Panc1 (cell line): ENCODE data around the gene NFATC4. TPM values are rescaled to one million over a fixed set of nuclear protein-coding genes. Genes with fewer than 3 reads are reported as not detected.
A peak's percentile ranks its signal among the peaks of the same experiment; 100 is the strongest.

Source experiments
- ATAC-seq: fragments of 200-7000 bp; cut with Tn5 transposase; 2 replicates; pipeline ENCODE4 v1.9.1; 2020; ENCODE audit warnings: mild to moderate bottlenecking, moderate library complexity
- BruUV-seq: library from RNA; stranded (reverse); fragments of 400-500 nt; replicated peaks from 2 replicates; lab custom pipeline; 2021; lab: Mats Ljungman, UMichigan
- CTCF ChIA-PET: fragments of 300-600 bp; sonication (Branson Sonifier 250); formaldehyde crosslinking; loops from one replicate; lab custom pipeline; 2022; ENCODE audit warnings: antibody characterized with exemption; lab: Charles Lee
- POLR2A ChIA-PET: fragments of 300-600 bp; sonication (Branson Sonifier 250); formaldehyde crosslinking; loops from one replicate; lab custom pipeline; 2022; ENCODE audit warnings: antibody characterized with exemption; lab: Charles Lee
- DNase-seq: peaks from one replicate; pipeline ENCODE4 v3.0.0-alpha.2; 2010; ENCODE audit warnings: low read depth, low spot score
- H3K27ac ChIP-seq: 2 replicates; pipeline ENCODE4 v1.5.1; 2011; ENCODE audit warnings: mild to moderate bottlenecking, low read length, inconsistent platforms
- H3K27me3 ChIP-seq: fragments of 200-500 bp; sonication (Bioruptor generic); 2 replicates; pipeline ENCODE4 v1.6.0; 2014; ENCODE audit warnings: low read length, inconsistent platforms; ENCODE audit not compliant: control insufficient read depth, insufficient read depth
- H3K36me3 ChIP-seq: fragments of 200-500 bp; sonication (Bioruptor generic); 2 replicates; pipeline ENCODE4 v1.5.1; 2014; ENCODE audit warnings: inconsistent platforms, mild to moderate bottlenecking, low read length, moderate library complexity; ENCODE audit not compliant: control insufficient read depth, insufficient read depth
- H3K4me1 ChIP-seq: 2 replicates; pipeline ENCODE4 v1.5.1; 2011; ENCODE audit warnings: inconsistent platforms, mild to moderate bottlenecking, low read length, moderate library complexity; ENCODE audit not compliant: control insufficient read depth, insufficient read depth
- H3K4me3 ChIP-seq, 2 experiments: 2 replicates each; pipeline ENCODE4 v1.5.1; 2011 to 2012; ENCODE audit warnings: low read depth in 2 of 2, low read length in 2 of 2, mild to moderate bottlenecking in 2 of 2, inconsistent platforms in 1 of 2, moderate library complexity in 1 of 2
- H3K9me3 ChIP-seq: fragments of 200-500 bp; sonication (Bioruptor generic); 2 replicates; pipeline ENCODE4 v1.5.1; 2014; ENCODE audit warnings: low read depth, mild to moderate bottlenecking, inconsistent platforms, low read length, moderate library complexity; ENCODE audit not compliant: control insufficient read depth, insufficient read depth
- CTCF ChIP-seq: fragments of 450-650 bp; IDR thresholded peaks from 2 replicates; pipeline ENCODE4 v1.5.1; 2017; ENCODE audit warnings: mild to moderate bottlenecking
- POLR2AphosphoS5 ChIP-seq: IDR thresholded peaks from 2 replicates; pipeline ENCODE4 v1.6.1; 2012; ENCODE audit warnings: mild to moderate bottlenecking, low read depth, low read length, moderate library complexity
- REST ChIP-seq, 2 experiments: IDR thresholded peaks; 2 replicates each; pipeline ENCODE4 v1.6.1; 2011 to 2012; ENCODE audit warnings: low read depth in 2 of 2, control low read depth in 1 of 2, low read length in 1 of 2, mild to moderate bottlenecking in 1 of 2, moderate library complexity in 1 of 2; ENCODE audit not compliant: insufficient read depth in 1 of 2
- SIN3A ChIP-seq: IDR thresholded peaks from 2 replicates; pipeline ENCODE4 v1.6.1; 2012; ENCODE audit warnings: low read depth, mild to moderate bottlenecking, low read length, moderate library complexity, borderline replicate concordance; ENCODE audit not compliant: insufficient read depth
- TCF7L2 ChIP-seq: IDR thresholded peaks from 2 replicates; pipeline ENCODE4 v1.6.1; 2011; ENCODE audit warnings: mild to moderate bottlenecking, low read depth, low read length, inconsistent platforms
- in situ Hi-C: cut with HindIII; loops from 2 replicates; pipeline ENCODE4 v1.10.0; 2016; ENCODE audit warnings: low sequenced_read_pairs, low pct_unique_long_range_greater_than_20kb
- intact Hi-C: fragments of 100-400 bp; cut with micrococcal nuclease; formaldehyde crosslinking; loops from one replicate; pipeline ENCODE4 v1.10.0; 2022; ENCODE audit not compliant: unreplicated experiment
- total RNA-seq: library from RNA; stranded (reverse); gene quantifications from one replicate; pipeline ENCODE4 v1.2.1, GENCODE V29; 2021; ENCODE audit not compliant: unreplicated experiment

NFATC4 gene
- total RNA-seq, 1 experiment from 2014 or later: 0.36 TPM

GRCh38 chr14:24364841-24365240, 3.1 kb upstream of the NFATC4 start:
- no peaks in the 10 kb centered on the region; the same call in 1 of the 2 replicates for H3K36me3 ChIP-seq
- no peak overlapping the region for H3K4me3 ChIP-seq
- no TSS peak for BruUV-seq
- in situ Hi-C loops (no loop called here), intact Hi-C loops (loop anchor here (1.0 kb wide), 1 partner anchor 66 kb away; no protein-coding TSS in a partner anchor)
- DNase-seq (no peak), ATAC-seq (no peak)
- CTCF ChIA-PET: interaction anchor here (1.6 to 2.3 kb wide), 2 partner anchors 31 to 66 kb away, joined by 7 to 46 read pairs; partner anchors contain the start of gene KHNYN
- H3K27ac ChIP-seq: no peak overlapping the region
- no peak for TF ChIP-seq REST (IDR thresholded peaks at IDR 0.05; ENCODE audit: insufficient read depth in 1 of 2, low read depth in 2 of 2, low read length in 1 of 2)
- no peak for TF ChIP-seq SIN3A
- no peak for TF ChIP-seq POLR2AphosphoS5
- TF ChIP-seq TCF7L2: no peak
- TF ChIP-seq CTCF: no peak
- peaks cover 6% of the 10 kb centered on the region for H3K4me1 ChIP-seq
- POLR2A ChIA-PET: interaction anchor here (1.2 kb wide), 1 partner anchor 67 kb away, joined by 5 read pairs; no protein-coding TSS in a partner anchor
- H3K9me3 ChIP-seq: no peaks in the 10 kb centered on the region
- H3K27me3 ChIP-seq: no peaks in the 10 kb centered on the region

GRCh38 chr14:24365600-24366412, 2.2 kb upstream of the NFATC4 start:
- Histone ChIP-seq H3K4me1 (peaks cover 6% of the 10 kb centered on the region), H3K27me3 (no peaks in the 10 kb centered on the region), H3K36me3 (no peaks in the 10 kb centered on the region; the same call in 1 of the 2 replicates), H3K27ac (no peak overlapping the region), H3K9me3 (no peaks in the 10 kb centered on the region), H3K4me3 (peak overlapping the region; percentile 35 to 53)
- TF ChIP-seq TCF7L2 (peak; percentile 57), POLR2AphosphoS5 (no peak), CTCF (peak; percentile 89)
- CTCF ChIA-PET: interaction anchor here (0.7 to 2.3 kb wide), 3 partner anchors 32 to 65 kb away, joined by 4 to 46 read pairs (median 7); partner anchors contain the start of gene KHNYN
- POLR2A ChIA-PET: interaction anchor here (0.7 to 1.2 kb wide), 4 partner anchors 17 to 69 kb away, joined by 3 to 20 read pairs (median 5); no protein-coding TSS in a partner anchor
- no TSS peak for BruUV-seq
- intact Hi-C loops (loop anchor here (1.0 kb wide), 1 partner anchor 65 kb away; no protein-coding TSS in a partner anchor), in situ Hi-C loops (no loop called here)
- DNase-seq (no peak), ATAC-seq (peak; percentile 82)
